ENCODE results near the gene NUFIP2.

NUFIP2 gene

DNA sequence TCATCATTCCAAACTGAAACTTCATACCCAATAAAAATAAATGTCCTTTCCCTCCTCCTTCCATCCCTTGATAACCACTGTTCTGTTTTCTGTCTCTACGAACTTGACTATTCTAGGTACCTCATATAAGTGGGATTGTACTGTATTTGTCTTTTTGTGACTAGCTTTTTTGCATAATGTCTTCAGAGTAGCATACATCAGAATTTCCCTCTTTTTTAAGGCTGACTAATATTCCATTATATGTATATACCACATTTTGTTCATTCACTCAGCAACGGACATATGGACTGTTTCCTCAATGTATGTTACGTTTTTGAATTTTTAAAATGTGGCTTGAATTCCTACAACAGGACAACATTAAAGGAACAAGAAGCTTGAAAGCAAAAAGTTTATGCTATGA is 1.5 kb upstream of the NUFIP2 start:
- H3K9me3 ChIP-seq (ENCODE audit: low read length) = no peaks in the 10 kb centered on the region
- no peak overlapping the region for H3K9ac ChIP-seq (ENCODE audit: low read length)
- peaks cover 18% of the 10 kb centered on the region for H3K4me1 ChIP-seq (ENCODE audit: insufficient read depth, low read length)
- no peak overlapping the region for H3K27ac ChIP-seq (ENCODE audit: low read depth, low read length)
- no peaks in the 10 kb centered on the region for H3K36me3 ChIP-seq (ENCODE audit: insufficient read depth, low read length)
- H3K4me3 ChIP-seq (ENCODE audit: low read depth in 1 of 2, low read length in 2 of 2) = no peak overlapping the region
- H3K27me3 ChIP-seq (ENCODE audit: control insufficient read depth in 1 of 2, insufficient read depth in 2 of 2, low read length in 2 of 2) = no peaks in the 10 kb centered on the region

DNA sequence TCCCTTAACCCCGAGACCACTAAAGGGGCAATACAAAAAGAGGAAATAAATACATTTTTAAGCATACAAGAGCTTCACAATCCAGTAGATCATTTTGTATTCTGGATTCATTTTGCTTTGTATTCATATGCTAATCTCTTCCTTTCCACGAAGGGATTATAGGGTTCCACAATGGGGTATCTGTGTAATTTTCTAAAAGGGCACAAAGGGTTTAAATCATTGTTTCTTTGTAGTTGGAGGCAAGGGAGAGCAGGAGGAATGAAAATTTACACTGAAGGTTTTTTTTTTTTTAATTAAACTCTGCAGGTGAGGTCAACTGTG is 592 bp upstream of the NUFIP2 start:
- peaks cover 26% of the 10 kb centered on the region for H3K4me1 ChIP-seq (ENCODE audit: insufficient read depth, low read length)
- no peaks in the 10 kb centered on the region for H3K27me3 ChIP-seq (ENCODE audit: control insufficient read depth in 1 of 2, insufficient read depth in 2 of 2, low read length in 2 of 2)
- peak overlapping the region; percentile 93 for H3K27ac ChIP-seq (ENCODE audit: low read depth, low read length)
- peak overlapping the region; percentile 64 to 67 for H3K4me3 ChIP-seq (ENCODE audit: low read depth in 1 of 2, low read length in 2 of 2)
- no peaks in the 10 kb centered on the region for H3K36me3 ChIP-seq (ENCODE audit: insufficient read depth, low read length)
- H3K9ac ChIP-seq (ENCODE audit: low read length) = peak overlapping the region; percentile 81
- no peaks in the 10 kb centered on the region for H3K9me3 ChIP-seq (ENCODE audit: low read length)

DNA sequence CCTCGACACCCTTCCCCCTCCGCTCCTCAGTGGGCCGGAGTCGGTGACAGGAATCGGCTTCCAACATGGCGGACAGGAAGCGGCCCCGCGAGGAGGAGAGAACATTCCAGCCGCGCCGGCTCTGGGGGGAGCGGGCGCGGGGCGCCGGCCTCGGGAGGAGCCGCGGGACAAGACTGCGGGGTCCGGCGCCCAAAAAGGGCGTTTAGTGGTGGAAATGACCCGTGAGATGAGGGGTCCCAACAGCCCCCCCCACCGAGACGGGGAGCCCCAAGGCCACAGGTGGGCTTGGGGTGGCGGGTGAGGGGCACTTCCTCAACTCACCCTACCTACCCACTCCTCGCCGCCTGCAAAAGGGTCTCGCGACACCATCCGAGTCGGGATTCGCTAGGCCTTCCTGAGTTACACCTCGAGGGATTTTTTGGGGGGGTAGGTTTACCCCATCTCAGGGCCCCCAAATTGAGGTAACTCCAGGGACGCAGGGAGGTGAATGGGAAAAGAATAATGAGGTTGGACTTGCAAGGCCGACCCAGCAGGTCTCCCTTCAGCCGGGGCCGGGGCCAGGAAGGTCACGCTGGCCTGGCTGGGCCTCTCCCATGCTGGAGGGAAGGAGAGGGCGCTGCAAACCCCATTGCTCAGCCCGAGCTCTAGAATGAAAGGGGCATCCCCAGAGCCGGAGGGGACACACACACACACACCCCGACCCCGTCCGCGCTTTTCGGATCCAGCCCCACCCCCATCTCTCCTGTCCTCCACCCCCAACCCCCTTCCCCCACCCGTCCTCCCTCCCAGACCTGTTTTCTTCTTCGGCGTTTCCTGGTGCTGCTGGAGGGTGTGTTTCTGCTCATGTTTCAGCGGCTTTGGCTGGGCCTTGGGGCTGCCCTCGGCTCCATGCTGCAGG is 707 bp downstream of the NUFIP2 start:
- peak overlapping the region; percentile 96 for H3K9ac ChIP-seq (ENCODE audit: low read length)
- no peaks in the 10 kb centered on the region for H3K9me3 ChIP-seq (ENCODE audit: low read length)
- no peaks in the 10 kb centered on the region for H3K36me3 ChIP-seq (ENCODE audit: insufficient read depth, low read length)
- peak overlapping the region; percentile 100 for H3K27ac ChIP-seq (ENCODE audit: low read depth, low read length)
- H3K4me1 ChIP-seq (ENCODE audit: insufficient read depth, low read length) = peaks cover 38% of the 10 kb centered on the region
- peak overlapping the region; percentile 95 to 98 for H3K4me3 ChIP-seq (ENCODE audit: low read depth in 1 of 2, low read length in 2 of 2)
- H3K27me3 ChIP-seq (ENCODE audit: control insufficient read depth in 1 of 2, insufficient read depth in 2 of 2, low read length in 2 of 2) = no peaks in the 10 kb centered on the region

DNA sequence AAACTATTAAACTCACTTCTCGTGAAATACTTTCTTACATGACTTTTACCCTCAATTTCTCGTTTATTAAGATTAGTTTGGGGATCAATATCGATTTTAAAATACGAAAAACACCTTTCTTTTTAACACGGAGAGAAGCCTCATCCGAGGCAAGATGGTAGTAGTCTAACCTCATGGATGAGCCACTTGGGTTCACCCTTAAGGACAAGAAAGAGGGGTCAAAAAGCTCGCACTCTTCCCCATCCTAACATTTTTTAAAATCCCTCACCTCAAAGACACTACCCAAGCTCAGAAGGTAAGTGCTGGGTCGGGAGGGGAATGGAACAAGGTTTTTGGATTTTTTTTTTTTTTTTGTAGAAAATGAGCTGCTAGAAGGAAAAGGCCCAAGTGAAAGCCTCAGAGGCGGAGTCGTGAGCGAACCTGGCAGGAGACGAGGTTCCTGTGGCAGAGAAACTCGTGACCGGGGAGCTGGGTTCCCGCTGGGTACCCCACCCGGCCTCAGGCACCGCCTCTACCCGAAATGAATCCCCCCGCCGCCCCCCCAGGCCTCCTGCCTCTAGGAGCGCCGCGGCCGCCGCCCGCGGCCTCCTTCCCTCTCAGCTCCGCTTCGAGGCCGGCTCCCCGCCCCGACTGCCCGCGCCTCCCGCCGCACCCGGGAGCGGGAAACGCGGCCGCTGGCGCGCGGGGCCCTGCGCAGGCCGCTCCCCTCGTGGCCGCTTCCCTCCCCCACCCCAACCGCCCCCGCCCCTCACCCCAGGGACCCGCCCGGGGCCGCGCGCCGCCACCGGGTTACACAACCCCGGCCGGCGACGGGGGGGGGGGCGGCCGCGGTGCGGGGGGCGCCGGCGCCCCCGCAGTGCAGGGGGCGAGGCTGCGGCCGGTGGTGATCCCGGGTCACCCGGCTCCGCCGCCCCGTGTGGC is 1.6 kb downstream of the NUFIP2 start:
- Histone ChIP-seq H3K27ac (ENCODE audit: low read depth, low read length) (peak overlapping the region; percentile 100), H3K4me3 (ENCODE audit: low read depth in 1 of 2, low read length in 2 of 2) (peak overlapping the region; percentile 95 to 98), H3K4me1 (ENCODE audit: insufficient read depth, low read length) (peaks cover 41% of the 10 kb centered on the region), H3K9ac (ENCODE audit: low read length) (peak overlapping the region; percentile 66), H3K27me3 (ENCODE audit: control insufficient read depth in 1 of 2, insufficient read depth in 2 of 2, low read length in 2 of 2) (no peaks in the 10 kb centered on the region), H3K9me3 (ENCODE audit: low read length) (no peaks in the 10 kb centered on the region), H3K36me3 (ENCODE audit: insufficient read depth, low read length) (no peaks in the 10 kb centered on the region)

DNA sequence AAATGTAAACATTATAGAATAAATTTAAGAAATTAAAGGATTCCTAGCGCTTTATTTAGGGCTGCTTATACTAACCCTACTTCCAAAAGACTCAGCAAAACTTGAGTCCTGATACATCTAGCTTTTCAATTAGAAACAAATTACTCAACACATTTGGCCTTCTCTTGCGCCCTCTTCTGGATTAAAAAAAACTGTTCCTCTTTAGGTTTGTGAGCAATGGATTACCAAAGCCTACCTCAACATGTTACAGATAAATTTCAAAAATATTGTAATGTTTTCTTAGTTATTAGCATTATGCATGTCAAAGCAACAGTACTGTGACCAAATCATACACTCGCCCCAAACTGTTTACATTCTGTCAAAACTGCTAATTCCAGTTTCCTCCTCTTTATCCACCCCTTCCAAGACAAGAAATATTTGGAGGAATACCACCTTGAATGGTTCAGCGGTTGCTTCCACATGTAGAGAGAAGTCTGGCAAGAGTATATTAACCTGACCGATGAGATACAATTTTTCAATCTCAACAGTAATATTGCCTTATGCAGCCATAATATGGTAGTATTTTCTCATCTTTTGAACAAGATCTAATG is 2.7 kb downstream of the NUFIP2 start:
- Histone ChIP-seq H3K4me1 (ENCODE audit: insufficient read depth, low read length) (peaks cover 44% of the 10 kb centered on the region), H3K9me3 (ENCODE audit: low read length) (no peaks in the 10 kb centered on the region), H3K27ac (ENCODE audit: low read depth, low read length) (peak overlapping the region; percentile 97), H3K9ac (ENCODE audit: low read length) (peak overlapping the region; percentile 66), H3K4me3 (ENCODE audit: low read depth in 1 of 2, low read length in 2 of 2) (peak overlapping the region; percentile 55 to 95), H3K27me3 (ENCODE audit: control insufficient read depth in 1 of 2, insufficient read depth in 2 of 2, low read length in 2 of 2) (no peaks in the 10 kb centered on the region), H3K36me3 (ENCODE audit: insufficient read depth, low read length) (peaks cover 7% of the 10 kb centered on the region)

DNA sequence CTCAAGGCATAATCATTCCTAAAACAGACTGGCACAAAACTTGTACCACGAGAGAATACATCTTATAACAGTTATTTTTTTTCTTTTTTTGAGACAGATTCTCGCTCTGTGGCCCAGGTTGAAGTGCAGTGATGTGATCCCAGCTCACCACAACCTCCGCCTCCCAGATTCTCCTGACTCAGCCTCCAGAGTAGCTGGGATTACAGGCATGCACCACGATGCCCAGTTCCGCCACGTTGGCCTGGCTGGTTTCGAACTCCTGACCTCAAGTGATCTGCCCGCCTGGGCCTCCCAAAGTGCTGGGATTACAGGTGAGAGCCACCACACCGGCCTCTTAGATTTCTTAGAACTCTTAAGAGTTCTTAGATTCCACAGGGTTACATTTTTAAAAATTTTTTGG is 4.1 kb downstream of the NUFIP2 start:
- no peak overlapping the region for H3K9ac ChIP-seq (ENCODE audit: low read length)
- H3K36me3 ChIP-seq (ENCODE audit: insufficient read depth, low read length) = peaks cover 18% of the 10 kb centered on the region
- no peak overlapping the region for H3K27ac ChIP-seq (ENCODE audit: low read depth, low read length)
- no peaks in the 10 kb centered on the region for H3K27me3 ChIP-seq (ENCODE audit: control insufficient read depth in 1 of 2, insufficient read depth in 2 of 2, low read length in 2 of 2)
- H3K4me1 ChIP-seq (ENCODE audit: insufficient read depth, low read length) = peaks cover 49% of the 10 kb centered on the region
- no peak overlapping the region for H3K4me3 ChIP-seq (ENCODE audit: low read depth in 1 of 2, low read length in 2 of 2)
- no peaks in the 10 kb centered on the region for H3K9me3 ChIP-seq (ENCODE audit: low read length)

DNA sequence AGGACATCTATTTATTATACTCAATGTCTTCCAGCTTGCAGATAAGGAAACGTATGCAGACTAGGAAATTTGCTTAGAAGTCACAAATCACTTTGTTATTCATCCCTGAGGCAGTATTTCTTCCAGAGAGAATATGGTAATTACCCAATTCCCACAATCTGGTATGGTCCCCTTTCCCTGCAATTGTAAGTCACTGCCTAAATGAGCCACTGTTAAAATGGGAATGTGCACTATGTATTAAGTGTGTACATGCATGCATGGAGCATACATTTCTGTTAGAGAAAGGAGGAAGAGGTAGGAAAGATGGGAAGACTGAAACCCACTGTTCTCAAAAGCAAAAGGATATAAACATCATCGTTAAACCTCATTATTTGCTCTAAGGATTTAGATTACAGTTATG is 10.0 kb downstream of the NUFIP2 start:
- Histone ChIP-seq H3K9ac (ENCODE audit: low read length) (no peak overlapping the region), H3K9me3 (ENCODE audit: low read length) (no peaks in the 10 kb centered on the region), H3K4me1 (ENCODE audit: insufficient read depth, low read length) (peaks cover 36% of the 10 kb centered on the region), H3K27me3 (ENCODE audit: control insufficient read depth in 1 of 2, insufficient read depth in 2 of 2, low read length in 2 of 2) (no peaks in the 10 kb centered on the region), H3K27ac (ENCODE audit: low read depth, low read length) (no peak overlapping the region), H3K36me3 (ENCODE audit: insufficient read depth, low read length) (peaks cover 38% of the 10 kb centered on the region), H3K4me3 (ENCODE audit: low read depth in 1 of 2, low read length in 2 of 2) (no peak overlapping the region)

DNA sequence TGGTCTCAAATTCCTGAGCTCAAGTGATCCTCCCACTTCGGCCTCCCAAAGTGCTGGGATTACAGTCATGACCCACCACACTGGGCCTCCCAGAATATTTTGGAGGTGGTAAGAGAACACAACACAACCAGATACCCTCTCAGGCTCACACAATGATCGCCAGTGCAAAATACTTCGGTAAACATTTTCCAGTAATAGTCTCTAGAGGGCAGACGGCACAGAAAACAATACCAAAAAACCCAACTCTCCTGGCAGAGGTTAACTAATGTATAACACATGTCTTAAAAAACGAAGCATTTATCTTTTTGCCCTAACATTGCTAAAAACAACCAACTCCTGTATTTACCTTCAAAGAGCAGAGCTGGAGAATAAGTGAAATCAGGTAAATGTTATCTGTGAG is 10.5 kb downstream of the NUFIP2 start:
- Histone ChIP-seq H3K9ac (ENCODE audit: low read length) (no peak overlapping the region), H3K27ac (ENCODE audit: low read depth, low read length) (no peak overlapping the region), H3K36me3 (ENCODE audit: insufficient read depth, low read length) (peaks cover 38% of the 10 kb centered on the region), H3K9me3 (ENCODE audit: low read length) (no peaks in the 10 kb centered on the region), H3K4me1 (ENCODE audit: insufficient read depth, low read length) (peaks cover 33% of the 10 kb centered on the region), H3K27me3 (ENCODE audit: control insufficient read depth in 1 of 2, insufficient read depth in 2 of 2, low read length in 2 of 2) (no peaks in the 10 kb centered on the region), H3K4me3 (ENCODE audit: low read depth in 1 of 2, low read length in 2 of 2) (no peak overlapping the region)

DNA sequence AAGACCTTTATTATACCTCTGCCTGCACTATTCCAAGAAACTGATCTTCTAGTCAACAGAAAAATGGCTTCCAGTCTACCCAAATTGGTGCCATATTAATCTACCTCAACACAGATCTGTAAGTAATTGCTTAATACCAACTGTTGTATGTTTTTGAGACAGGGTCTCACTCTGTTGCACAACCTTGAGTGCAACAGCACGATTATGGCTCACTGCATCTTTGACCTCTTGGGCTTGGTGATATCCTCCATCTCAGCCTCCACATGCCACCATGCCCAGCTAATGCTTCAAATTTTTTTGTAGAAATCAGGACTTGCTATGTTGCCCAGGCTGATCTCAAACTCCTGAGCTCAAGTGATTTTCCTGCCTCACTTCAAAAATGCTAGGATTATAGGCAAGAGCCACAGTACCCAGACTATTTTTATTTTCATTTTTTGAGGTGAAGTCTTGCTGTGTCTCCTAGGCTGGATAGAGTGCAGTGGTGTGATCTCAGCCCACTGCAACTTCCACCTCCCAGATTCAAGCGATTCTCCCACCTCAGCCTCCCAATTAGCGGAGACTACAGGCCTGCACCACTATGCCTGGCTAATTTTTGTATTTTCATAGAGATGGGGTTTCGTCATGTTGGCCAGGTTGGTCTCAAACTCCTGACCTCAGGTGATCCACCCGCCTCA is 14.4 kb downstream of the NUFIP2 start:
- Histone ChIP-seq H3K27me3 (ENCODE audit: control insufficient read depth in 1 of 2, insufficient read depth in 2 of 2, low read length in 2 of 2) (no peaks in the 10 kb centered on the region), H3K4me1 (ENCODE audit: insufficient read depth, low read length) (peaks cover 43% of the 10 kb centered on the region), H3K36me3 (ENCODE audit: insufficient read depth, low read length) (peaks cover 36% of the 10 kb centered on the region), H3K9ac (ENCODE audit: low read length) (no peak overlapping the region), H3K27ac (ENCODE audit: low read depth, low read length) (no peak overlapping the region), H3K9me3 (ENCODE audit: low read length) (no peaks in the 10 kb centered on the region), H3K4me3 (ENCODE audit: low read depth in 1 of 2, low read length in 2 of 2) (no peak overlapping the region)

DNA sequence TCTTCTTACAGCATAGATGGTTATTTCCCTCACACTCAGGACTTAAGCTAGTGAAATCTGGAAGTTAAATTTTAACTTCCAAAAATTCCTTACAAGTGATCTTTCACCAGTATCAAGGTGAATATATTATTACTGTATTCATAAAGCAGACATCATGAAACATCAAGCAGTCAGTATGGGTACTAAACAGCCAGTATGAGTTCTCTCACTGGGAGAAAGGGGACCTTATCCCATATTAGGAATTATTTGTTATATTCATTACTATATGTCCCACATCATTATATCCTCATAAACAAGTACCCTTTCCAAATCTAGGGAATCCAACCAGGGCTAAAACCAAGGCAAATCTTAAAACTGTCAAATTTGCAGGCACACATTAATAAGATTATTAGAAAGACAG is 15.3 kb downstream of the NUFIP2 start:
- peaks cover 44% of the 10 kb centered on the region for H3K4me1 ChIP-seq (ENCODE audit: insufficient read depth, low read length)
- no peak overlapping the region for H3K9ac ChIP-seq (ENCODE audit: low read length)
- no peak overlapping the region for H3K27ac ChIP-seq (ENCODE audit: low read depth, low read length)
- no peaks in the 10 kb centered on the region for H3K9me3 ChIP-seq (ENCODE audit: low read length)
- peaks cover 40% of the 10 kb centered on the region for H3K36me3 ChIP-seq (ENCODE audit: insufficient read depth, low read length)
- no peak overlapping the region for H3K4me3 ChIP-seq (ENCODE audit: low read depth in 1 of 2, low read length in 2 of 2)
- H3K27me3 ChIP-seq (ENCODE audit: control insufficient read depth in 1 of 2, insufficient read depth in 2 of 2, low read length in 2 of 2) = no peaks in the 10 kb centered on the region

DNA sequence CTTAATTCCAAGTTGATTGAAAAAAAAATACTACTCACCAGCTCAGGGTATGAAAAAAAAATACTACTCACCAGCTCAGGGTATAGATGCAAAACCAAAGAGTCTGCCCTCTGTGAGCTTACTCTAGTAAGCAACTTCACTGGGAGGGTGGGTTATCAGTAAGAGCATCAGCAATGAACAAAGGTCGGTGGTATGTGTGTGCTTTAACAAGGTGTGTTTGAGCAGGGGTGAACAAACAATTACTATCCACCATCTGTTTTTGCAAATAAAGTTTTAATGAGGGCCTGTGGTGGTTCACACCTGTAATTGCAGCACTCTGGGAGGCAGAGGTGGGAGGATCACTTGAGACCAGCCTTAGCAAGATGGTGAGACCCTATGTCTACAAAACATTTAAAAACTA is 20.0 kb downstream of the NUFIP2 start:
- peaks cover 24% of the 10 kb centered on the region for H3K36me3 ChIP-seq (ENCODE audit: insufficient read depth, low read length)
- H3K4me3 ChIP-seq (ENCODE audit: low read depth in 1 of 2, low read length in 2 of 2) = no peak overlapping the region
- H3K9me3 ChIP-seq (ENCODE audit: low read length) = no peaks in the 10 kb centered on the region
- H3K27ac ChIP-seq (ENCODE audit: low read depth, low read length) = no peak overlapping the region
- H3K9ac ChIP-seq (ENCODE audit: low read length) = no peak overlapping the region
- H3K27me3 ChIP-seq (ENCODE audit: control insufficient read depth in 1 of 2, insufficient read depth in 2 of 2, low read length in 2 of 2) = no peaks in the 10 kb centered on the region
- H3K4me1 ChIP-seq (ENCODE audit: insufficient read depth, low read length) = peaks cover 36% of the 10 kb centered on the region
